ENCODE results near the gene STK4. TPM values are rescaled to one million over a fixed set of nuclear protein-coding genes. Genes with fewer than 3 reads are reported as not detected.

Gene STK4
- total and polyA plus RNA-seq, 2 of the 8 experiments (the other 6 are each of a cell fraction or from before 2014, with no cell fraction given) = 12.0 to 34.3 TPM

DNA sequence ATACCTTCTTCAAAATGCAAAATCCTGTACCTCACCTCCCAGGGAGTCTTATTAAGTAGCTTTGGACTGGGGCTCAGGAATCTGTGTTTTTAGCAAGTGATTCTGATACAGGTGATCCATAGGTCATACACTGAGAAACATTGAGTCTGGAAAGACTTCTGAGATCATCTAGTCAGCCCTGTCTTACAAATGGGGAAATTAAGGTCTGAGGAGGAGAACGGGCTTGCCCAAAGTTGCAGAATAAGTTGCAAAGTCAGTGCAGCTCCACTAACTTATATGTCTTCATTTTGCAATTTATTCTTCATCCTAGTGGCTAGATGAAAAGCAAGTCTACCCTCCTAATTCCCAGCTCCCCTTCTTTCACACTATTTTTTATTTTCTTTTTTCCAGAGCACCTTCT lies 105.8 kb downstream of the STK4 start:
- H3K4me3 ChIP-seq (ENCODE audit: extremely low read depth in 1 of 4, insufficient read depth in 2 of 4, low read depth in 3 of 4, low read length in 4 of 4) = no peak overlapping the region
- no peak overlapping the region for H3K4ac ChIP-seq (replicated peaks; ENCODE audit: insufficient read length, low read depth, low read length)
- no peak overlapping the region for H2AK5ac ChIP-seq (ENCODE audit: low read depth, low read length)
- no peak overlapping the region for H2BK12ac ChIP-seq (ENCODE audit: low read depth, low read length)
- H3K14ac ChIP-seq (ENCODE audit: insufficient read length) = no peak overlapping the region
- no peak overlapping the region for H4K91ac ChIP-seq (replicated peaks; ENCODE audit: insufficient read length, low read length)
- no peak overlapping the region for H3K27ac ChIP-seq (ENCODE audit: low read depth, low read length)
- ChIA-PET CTCF (ENCODE audit: partially characterized antibody) (interaction anchor here (0.6 to 3.5 kb wide), 7 partner anchors 14 to 249 kb away, joined by 3 to 22 read pairs (median 5); no protein-coding TSS in a partner anchor), POLR2A (ENCODE audit: partially characterized antibody) (no interaction called here)
- no peak overlapping the region for H3K23ac ChIP-seq (ENCODE audit: insufficient read length)
- no peaks in the 10 kb centered on the region for H3K23me2 ChIP-seq (ENCODE audit: low read depth, low read length)
- H3K79me2 ChIP-seq (ENCODE audit: control insufficient read depth in 1 of 2, insufficient read depth in 2 of 2, low read length in 2 of 2) = no peaks in the 10 kb centered on the region
- no peaks in the 10 kb centered on the region for H3K79me1 ChIP-seq (ENCODE audit: low read depth, low read length)
- no peak overlapping the region for H3K18ac ChIP-seq (ENCODE audit: extremely low read depth, low read length)
- H2BK20ac ChIP-seq (ENCODE audit: low read length) = no peak overlapping the region
- no peak overlapping the region for H4K5ac ChIP-seq (ENCODE audit: insufficient read length, low read depth, low read length)
- no peak overlapping the region for H2BK15ac ChIP-seq (ENCODE audit: low read length)
- H4K20me1 ChIP-seq (replicated peaks in 1 of 2; ENCODE audit: control insufficient read depth in 1 of 2, insufficient read depth in 2 of 2, low read length in 2 of 2) = no peaks in the 10 kb centered on the region
- H3K4me1 ChIP-seq (replicated peaks in 1 of 4; ENCODE audit: control insufficient read depth in 3 of 4, insufficient read depth in 4 of 4, low read length in 3 of 4) = peaks cover 0 to 8% (median 2%) of the 10 kb centered on the region in 4 experiments; a peak in 1 of 7 replicates
- H4K8ac ChIP-seq (ENCODE audit: extremely low read depth, insufficient read depth, low read length) = no peak overlapping the region
- no peak overlapping the region for H2BK5ac ChIP-seq (ENCODE audit: low read depth, low read length)
- no peak overlapping the region for H2BK120ac ChIP-seq (replicated peaks; ENCODE audit: low read depth, low read length)
- 94% methylated on average over 1 of the region's 1 CpG; no CpG with 5 or more reads in 1 of the 2 experiments for WGBS, 2 experiments (ENCODE audit: extremely low coverage in 1 of 2, insufficient coverage in 1 of 2, insufficient read length in 1 of 2, insufficient replicate concordance in 2 of 2, low coverage in 1 of 2, low lambda C conversion rate in 2 of 2, missing lambda C conversion rate in 1 of 2)
- H2AFZ ChIP-seq (ENCODE audit: low read length) = no peak overlapping the region
- no peaks in the 10 kb centered on the region for H3K27me3 ChIP-seq (replicated peaks in 1 of 4; ENCODE audit: control insufficient read depth in 3 of 4, extremely low read depth in 1 of 4, insufficient read depth in 3 of 4, low read length in 3 of 4)
- no peaks in the 10 kb centered on the region for H3K9me3 ChIP-seq (ENCODE audit: insufficient read depth in 2 of 2, low read depth in 1 of 2, low read length in 1 of 2)
- no peak overlapping the region for H3K56ac ChIP-seq (replicated peaks; ENCODE audit: insufficient read length, low read depth, low read length)
- DNase-seq (ENCODE audit: low read depth in 1 of 2, low spot score in 2 of 2) (no peak), FAIRE-seq (no peak)
- H3K4me2 ChIP-seq (ENCODE audit: insufficient read depth in 1 of 2, low read depth in 2 of 2, low read length in 2 of 2) = no peak overlapping the region
- H3K9ac ChIP-seq (replicated peaks in 1 of 4; ENCODE audit: extremely low read depth in 1 of 4, low read depth in 3 of 4, low read length in 3 of 4) = no peak overlapping the region
- peaks cover 0 to 6% (median 2%) of the 10 kb centered on the region in 4 experiments; a peak in 2 of 8 replicates for H3K36me3 ChIP-seq (ENCODE audit: control insufficient read depth in 2 of 4, insufficient read depth in 4 of 4, low read length in 3 of 4)
- no peak for TF ChIP-seq RFX5 (IDR thresholded peaks at IDR 0.05; ENCODE audit: borderline replicate concordance, low read depth, low read length)
- no peak for TF ChIP-seq POU5F1 (IDR thresholded peaks at IDR 0.05; ENCODE audit: low read depth, low read length)

Measured in H1 (cell line).